HG03457 (cell line): ENCODE measurements around the gene WDR1.

Source experiments
- ATAC-seq: cut with Tn5 transposase; IDR thresholded peaks from one replicate; pipeline ENCODE4 v1.9.1; 2021; ENCODE audit warnings: moderate number of reproducible peaks; ENCODE audit not compliant: unreplicated experiment

WDR1 gene

DNA sequence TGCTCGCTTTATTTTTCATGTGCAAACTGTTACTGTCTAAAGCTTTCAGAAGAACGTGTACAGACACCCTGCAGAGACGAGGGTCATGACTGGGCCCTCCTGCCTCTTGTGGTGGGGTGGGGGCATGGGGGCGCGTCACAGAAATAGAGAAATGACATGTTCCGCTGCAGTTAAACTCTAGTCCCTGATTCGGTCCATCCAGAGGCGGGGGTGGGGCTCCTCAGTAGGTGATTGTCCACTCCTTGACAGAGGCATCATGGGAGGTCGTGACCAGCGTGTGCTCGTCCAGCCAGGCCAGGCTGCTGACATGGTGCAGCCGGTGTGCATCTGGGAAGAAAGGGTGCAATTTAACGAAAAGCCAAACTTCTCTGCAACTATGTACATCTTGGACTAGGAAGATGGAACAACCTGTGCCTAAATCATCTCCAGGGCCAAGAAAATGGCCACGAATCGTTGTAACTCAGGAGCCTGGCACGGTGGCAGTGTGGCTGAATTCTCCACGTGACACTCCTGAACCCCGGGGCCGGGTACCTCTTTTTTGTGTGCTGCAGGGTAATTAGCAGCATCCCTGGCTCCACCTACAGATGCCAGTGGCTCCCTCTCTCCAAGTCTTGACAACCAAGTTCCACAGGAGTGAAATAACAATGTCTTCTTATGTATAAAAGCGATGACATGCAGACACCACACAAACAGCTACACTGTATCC is 41.3 kb downstream of the WDR1 start:
- ATAC-seq = no peak

- no peak for ATAC-seq
Observed at GRCh38 chr4:10074767-10075105, 41.9 kb downstream of the WDR1 start.

DNA sequence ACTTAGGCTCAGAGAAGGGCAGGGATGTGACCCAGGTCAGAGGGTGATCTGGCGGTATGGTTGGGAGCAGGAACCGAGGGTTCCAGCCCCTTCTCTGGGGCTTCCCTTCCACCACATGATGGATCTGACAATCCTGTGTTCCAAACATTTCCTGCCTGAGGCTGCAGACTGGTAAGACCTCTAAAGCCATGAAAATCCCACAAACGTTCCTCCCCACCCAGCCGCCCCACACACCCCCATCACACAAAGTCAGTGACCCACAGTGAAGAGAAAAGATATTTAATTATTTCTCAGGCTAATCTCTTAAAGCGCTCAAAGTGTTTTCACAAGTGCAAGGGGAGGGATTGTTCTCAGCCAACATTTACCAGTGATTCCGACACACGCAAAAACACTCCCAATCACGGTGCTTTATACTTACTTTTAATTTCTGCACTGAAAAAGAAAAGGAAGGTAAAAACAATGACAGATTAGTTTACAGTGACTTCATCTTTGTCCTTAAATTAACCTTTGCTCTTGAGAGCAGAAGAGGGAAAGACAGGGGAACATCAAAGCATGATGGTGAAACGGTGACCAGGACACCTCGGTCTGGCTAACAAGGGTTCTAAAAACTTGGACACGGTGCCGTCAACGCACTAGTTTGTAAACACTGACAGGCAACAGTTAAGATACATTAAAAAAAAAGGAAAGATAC is 42.4 kb downstream of the WDR1 start:
- ATAC-seq = no peak

GRCh38 chr4:10072420-10073017 is 44.1 kb downstream of the WDR1 start:
- ATAC-seq = no peak

GRCh38 chr4:10069075-10069642 is 47.4 kb downstream of the WDR1 start:
- no peak for ATAC-seq

DNA sequence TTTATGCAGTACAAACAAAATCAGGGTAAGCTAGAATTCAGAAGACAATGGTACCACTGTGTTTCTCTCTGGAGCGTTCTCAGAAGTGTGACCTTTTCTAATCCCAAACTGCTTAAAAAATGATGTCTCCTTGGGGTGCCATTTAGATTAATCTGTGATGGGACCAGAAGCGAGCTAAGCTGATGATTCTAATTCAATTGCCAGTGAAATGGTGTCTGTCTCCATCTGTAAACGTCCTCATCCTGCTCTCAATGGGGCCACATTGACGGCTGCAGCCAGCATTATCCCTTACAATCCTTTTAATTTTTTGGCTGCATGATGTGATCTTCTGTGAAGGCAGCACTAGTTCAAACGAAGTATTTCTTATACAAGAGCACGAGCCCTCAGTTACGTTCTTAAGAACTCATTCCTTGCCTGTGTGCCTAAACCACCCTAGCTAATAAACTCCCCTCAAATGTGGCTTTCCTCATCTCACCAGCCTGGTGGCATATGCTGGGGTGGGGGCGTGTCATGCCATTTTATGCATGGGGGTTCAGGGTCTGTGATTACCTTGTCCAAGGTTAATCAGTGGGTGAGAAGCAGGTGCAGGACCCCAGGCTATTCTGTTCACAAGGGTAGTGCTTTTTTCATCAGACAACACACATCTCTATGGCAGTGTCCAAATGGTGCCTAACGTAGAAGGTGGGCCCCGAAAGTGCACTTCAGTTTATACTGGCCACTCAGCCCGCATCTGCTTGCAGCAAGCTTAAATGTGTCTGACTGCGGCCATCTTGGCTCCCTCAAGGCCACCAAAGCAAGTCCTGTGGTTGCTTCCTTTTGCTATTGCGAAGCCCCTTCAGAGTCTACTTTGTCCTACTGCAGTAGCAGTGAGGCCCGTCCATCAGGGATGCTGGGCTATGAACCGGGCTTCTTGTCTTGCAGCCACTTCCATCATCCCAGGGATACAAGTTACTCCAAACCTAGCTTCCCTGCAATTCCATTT is 49.6 kb downstream of the WDR1 start:
- no peak for ATAC-seq

GRCh38 chr4:10066206-10066605 is 50.4 kb downstream of the WDR1 start:
- ATAC-seq = no peak

GRCh38 chr4:10063544-10064300 is 52.9 kb downstream of the WDR1 start:
- no peak for ATAC-seq

- ATAC-seq = no peak
Observed at GRCh38 chr4:10061650-10062415, 54.8 kb downstream of the WDR1 start.

DNA sequence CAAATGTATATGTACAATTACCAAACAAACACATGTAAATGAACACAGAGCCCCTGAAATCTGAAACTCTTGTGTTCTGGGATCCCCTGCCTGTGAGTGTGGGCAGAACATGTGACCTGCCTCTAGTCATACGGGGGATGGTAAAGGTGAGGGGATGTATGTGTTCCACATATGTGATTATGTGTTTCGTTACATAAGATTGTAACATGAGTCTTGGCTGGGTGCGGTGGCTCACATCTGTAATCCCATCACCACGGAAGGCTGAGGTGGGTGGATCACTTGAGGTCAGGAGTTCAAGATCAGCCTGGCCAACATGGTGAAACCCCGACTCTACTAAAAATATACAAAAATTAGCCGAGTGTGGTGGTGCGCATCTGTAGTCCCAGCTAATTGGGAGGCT is 58.2 kb downstream of the WDR1 start:
- ATAC-seq = no peak

DNA sequence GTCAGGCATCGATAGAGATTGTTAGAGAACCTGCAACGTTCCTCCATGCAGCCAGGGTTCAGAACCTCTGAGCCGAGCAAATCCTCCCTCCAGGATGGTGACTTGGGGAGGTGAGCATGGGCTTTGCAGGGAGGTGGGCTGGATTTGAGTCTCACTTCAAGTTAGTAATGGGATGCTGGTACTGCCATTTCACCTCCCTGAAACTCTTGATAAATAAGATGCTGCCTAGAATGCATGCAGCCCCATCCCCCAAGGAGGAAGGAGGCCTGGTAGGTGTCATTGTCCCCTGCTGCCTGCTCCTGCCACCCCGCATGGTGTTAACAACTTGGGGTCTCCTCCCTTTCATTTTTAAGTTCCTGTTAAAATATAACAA is 59.6 kb downstream of the WDR1 start:
- no peak for ATAC-seq

- no peak for ATAC-seq
Observed at GRCh38 chr4:10056334-10057022, 60.1 kb downstream of the WDR1 start.

GRCh38 chr4:10055871-10056270 is 60.7 kb downstream of the WDR1 start:
- ATAC-seq = no peak

GRCh38 chr4:10054571-10055041 is 62.0 kb downstream of the WDR1 start:
- ATAC-seq = no peak

GRCh38 chr4:10053635-10054453 is 62.8 kb downstream of the WDR1 start:
- no peak for ATAC-seq

GRCh38 chr4:10051517-10052135 is 65.0 kb downstream of the WDR1 start:
- no peak for ATAC-seq

- no peak for ATAC-seq
Observed at GRCh38 chr4:10050721-10051120, 65.9 kb downstream of the WDR1 start.
